GM12801 (cell line): ENCODE data around the gene HSPB9.

Experiments used
- TF ChIP-seq, protein P1 (sequence below): IDR thresholded peaks from one replicate; pipeline ENCODE4 v1.5.1; 2011; ENCODE audit warnings: control low read depth; ENCODE audit not compliant: insufficient read length; ENCODE audit errors: extremely low read depth

Gene HSPB9

DNA sequence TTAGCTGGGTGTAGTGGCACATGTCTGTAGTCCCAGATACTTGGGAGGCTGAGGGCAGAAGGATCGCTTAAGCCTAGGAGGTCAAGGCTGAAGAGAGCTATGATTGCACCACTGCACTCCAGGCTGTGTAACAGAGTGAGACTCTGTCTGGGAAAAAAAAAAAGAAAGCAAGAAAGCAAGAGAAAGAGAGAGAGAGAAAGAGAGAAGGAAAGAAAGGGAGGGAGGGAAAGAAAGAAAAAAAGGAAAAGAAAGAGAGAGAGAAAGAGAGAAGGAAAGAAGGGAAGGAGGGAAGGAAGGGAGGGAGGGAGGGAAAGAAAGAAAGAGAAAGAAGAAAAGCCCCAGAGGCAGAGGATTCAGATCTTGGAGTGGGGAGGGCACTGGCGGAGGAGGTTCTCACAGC lies 16.6 kb upstream of the HSPB9 start:
- TF ChIP-seq, protein P1, sequence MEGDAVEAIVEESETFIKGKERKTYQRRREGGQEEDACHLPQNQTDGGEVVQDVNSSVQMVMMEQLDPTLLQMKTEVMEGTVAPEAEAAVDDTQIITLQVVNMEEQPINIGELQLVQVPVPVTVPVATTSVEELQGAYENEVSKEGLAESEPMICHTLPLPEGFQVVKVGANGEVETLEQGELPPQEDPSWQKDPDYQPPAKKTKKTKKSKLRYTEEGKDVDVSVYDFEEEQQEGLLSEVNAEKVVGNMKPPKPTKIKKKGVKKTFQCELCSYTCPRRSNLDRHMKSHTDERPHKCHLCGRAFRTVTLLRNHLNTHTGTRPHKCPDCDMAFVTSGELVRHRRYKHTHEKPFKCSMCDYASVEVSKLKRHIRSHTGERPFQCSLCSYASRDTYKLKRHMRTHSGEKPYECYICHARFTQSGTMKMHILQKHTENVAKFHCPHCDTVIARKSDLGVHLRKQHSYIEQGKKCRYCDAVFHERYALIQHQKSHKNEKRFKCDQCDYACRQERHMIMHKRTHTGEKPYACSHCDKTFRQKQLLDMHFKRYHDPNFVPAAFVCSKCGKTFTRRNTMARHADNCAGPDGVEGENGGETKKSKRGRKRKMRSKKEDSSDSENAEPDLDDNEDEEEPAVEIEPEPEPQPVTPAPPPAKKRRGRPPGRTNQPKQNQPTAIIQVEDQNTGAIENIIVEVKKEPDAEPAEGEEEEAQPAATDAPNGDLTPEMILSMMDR = no peak

DNA sequence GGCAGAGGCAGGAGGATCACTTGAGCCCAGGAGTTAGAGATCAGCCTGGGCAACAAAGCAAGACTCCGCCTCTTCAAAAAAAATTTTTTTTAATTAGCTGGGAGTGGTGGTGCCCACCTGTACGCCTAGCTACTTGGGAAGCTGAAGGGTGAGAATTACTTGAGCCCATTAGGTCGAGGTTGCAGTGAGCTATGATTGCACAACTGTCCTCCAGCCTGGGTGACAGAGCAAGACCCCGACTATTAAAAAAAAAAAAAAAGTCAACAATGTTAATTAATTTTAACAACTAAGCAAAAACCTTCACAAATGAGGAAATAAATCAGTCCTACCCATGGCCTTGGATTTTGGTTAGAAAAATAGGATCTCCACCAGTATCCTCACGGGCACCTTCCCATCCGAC lies 15.5 kb upstream of the HSPB9 start:
- TF ChIP-seq, protein P1 = no peak

DNA sequence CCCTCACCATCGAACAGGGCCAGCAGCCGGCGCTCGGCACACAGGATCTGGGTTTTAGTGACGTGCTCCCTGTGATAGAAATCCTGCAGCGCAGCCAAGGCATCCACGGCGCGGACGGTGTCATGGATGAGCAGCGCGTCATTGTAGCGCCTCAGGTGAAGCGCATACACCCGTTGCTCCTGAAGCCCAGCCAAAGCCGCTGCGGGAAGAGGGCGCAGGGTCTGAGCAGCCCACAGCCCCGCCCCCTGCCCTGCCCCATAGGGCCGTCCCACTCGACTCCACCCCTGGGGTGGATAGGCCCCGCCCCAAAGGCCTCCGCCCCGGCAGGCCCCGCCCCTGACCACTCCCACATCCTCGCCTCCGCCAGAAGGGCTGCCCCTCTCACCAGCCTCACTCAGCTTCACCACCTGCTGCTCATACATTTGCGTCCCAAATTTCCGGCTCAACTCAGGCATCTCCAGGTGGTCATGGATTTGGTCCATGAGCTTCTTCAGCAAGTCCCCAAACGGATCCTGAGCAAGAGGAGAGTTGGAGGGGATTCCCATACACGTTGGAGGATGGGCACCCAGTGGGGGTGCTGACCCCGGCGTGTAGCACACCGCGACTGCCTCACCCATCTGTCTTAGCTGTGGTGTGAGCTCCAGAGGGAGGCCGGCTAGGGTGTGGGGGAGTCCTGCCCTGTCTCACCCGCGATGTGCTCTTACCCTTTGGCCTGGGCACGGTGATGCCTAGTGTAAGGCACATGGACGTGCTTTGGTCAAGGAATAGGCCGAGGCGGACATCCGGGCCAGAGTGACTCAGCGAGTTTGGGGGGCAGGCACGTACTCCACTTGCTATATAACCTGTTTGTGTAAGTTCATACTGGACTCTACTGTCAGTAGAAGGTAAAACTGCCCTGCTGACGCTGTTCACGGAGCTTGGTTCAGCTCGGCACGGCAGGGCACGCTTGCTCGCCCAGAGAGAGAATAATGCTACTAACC lies 14.7 kb upstream of the HSPB9 start:
- TF ChIP-seq, protein P1 = no peak

DNA sequence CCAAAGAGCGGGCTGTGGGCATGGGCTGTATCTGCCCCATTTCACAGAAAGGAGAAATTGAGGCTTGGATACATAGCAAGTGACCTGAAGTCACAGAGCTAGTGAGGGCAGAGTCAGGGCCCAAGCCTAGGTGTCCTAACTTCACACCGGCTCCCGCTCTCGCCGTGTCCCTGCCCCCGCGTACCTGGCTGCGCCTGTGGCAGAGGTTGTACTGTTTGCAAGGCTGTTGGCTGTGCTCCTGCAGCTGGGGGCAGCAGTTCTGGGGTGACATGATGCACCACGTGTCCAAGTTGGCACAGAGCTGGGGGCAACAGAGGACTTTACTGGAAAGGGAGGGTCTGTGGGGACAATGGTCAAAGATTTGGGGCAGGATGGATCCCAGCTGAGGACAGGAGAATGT lies 13.5 kb upstream of the HSPB9 start:
- TF ChIP-seq, protein P1 = no peak

DNA sequence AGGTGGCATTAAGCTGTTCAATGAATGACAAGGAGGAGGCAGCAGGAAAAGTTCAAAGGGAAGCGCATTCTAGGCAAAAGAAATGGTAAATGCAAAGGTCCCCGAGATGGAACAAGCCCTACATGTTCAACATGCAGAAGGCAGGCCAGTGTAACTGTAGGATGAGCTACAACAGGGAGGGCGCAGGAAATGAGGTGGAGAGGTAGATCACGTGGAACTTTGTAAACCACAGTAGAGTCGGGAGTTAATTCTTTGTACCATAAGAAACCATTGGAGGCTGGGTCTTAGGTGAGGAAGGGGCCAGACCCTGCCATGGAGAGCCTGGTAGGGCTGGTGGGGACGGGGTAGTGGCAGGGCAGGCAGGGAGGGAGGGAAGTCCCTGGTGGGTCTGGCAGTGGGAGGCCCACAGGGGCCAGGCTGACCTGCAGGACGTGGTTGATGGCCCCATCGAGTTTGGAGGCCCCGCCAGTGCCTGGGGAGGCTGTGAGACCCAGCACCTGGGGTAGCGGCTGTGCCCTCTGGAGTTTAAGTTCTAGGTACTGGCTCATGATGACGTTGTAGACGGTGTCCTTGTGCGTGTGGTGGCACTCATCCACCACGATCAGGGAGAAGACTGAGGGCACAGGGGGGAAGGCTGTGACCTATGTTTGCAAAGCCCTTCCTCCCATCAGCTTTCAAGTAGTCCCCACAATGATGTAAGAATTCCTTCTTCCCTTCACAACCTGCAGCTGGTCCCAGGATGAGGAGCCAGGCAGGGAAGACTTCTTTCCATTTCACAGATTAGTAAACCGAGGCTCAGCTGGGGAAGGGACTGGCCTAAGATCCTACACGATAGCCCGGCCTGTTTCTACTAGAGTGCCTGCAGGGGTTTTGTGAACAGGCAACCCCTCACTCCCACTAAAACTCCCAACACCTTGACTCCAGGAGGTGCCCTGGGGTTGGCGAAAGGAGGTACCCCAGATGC lies 12.0 kb upstream of the HSPB9 start:
- TF ChIP-seq, protein P1 = no peak

DNA sequence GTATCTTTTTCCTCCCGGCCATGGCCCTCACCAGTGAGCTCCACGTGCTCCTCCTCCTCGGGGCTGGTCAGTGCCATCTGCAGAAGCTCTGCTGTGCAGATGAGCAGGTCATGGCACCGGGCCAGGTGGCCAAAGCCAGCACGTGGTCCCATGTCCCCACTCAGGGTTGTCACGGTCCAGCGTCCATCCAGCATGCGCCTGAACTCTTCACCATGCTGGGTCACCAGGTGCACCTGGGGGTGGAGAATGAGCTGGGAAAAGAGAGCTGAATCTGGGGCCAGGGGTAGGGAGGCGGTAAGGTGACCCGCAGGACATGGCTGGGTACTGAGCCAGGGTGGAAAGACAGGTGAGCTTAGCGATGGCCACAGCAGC lies 11.4 kb upstream of the HSPB9 start:
- TF ChIP-seq, protein P1 = no peak
